Measurements from ENCODE around the gene PLEKHN1.
A peak's percentile ranks its signal among the peaks of the same experiment; 100 is the strongest.

Gene PLEKHN1

GRCh38 chr1:962381-963300 lies 3.6 kb upstream of the PLEKHN1 start:
- DNase-seq (ENCODE audit: low spot score), result no peak

GRCh38 chr1:963301-963651 lies 3.0 kb upstream of the PLEKHN1 start:
- no peak for DNase-seq (ENCODE audit: low spot score)

DNA sequence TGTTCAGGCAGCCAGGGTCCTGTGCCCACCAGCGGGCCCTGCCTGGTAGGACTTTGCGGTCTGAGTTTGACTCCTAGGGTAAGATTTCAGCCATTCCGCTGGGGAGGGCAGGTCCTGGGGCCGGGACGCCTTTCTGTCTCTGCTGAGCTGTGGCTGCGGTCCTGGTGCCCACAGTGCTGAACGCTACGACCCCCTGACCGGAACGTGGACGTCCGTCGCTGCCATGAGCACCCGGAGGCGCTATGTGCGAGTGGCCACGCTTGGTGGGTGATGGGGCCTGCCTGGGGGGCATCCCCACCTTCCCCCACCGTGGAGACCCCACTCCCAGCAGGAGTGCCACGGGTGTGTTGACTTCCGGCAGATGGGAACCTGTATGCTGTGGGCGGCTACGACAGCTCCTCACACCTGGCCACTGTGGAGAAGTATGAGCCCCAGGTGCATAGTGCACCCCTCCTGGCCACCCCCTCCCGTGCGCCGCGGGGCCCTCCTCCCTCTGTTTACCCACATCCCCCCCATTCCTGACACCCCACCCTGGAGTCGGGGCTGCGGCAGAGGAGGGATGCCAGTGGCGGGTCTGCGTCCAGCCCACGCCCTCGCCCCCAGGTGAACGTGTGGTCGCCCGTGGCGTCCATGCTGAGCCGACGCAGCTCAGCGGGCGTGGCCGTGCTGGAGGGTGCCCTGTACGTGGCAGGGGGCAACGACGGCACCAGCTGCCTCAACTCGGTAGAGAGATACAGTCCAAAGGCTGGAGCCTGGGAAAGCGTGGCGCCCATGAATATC lies 2.3 kb upstream of the PLEKHN1 start:
- DNase-seq (ENCODE audit: low spot score), result no peak

GRCh38 chr1:964691-965525 lies 1.4 kb upstream of the PLEKHN1 start:
- no peak for DNase-seq (ENCODE audit: low spot score)

GRCh38 chr1:965526-966134 lies 652 bp upstream of the PLEKHN1 start:
- no peak for DNase-seq (ENCODE audit: low spot score)

GRCh38 chr1:966704-967300 lies 520 bp downstream of the PLEKHN1 start:
- peak; percentile 80 for DNase-seq (ENCODE audit: low spot score)

DNA sequence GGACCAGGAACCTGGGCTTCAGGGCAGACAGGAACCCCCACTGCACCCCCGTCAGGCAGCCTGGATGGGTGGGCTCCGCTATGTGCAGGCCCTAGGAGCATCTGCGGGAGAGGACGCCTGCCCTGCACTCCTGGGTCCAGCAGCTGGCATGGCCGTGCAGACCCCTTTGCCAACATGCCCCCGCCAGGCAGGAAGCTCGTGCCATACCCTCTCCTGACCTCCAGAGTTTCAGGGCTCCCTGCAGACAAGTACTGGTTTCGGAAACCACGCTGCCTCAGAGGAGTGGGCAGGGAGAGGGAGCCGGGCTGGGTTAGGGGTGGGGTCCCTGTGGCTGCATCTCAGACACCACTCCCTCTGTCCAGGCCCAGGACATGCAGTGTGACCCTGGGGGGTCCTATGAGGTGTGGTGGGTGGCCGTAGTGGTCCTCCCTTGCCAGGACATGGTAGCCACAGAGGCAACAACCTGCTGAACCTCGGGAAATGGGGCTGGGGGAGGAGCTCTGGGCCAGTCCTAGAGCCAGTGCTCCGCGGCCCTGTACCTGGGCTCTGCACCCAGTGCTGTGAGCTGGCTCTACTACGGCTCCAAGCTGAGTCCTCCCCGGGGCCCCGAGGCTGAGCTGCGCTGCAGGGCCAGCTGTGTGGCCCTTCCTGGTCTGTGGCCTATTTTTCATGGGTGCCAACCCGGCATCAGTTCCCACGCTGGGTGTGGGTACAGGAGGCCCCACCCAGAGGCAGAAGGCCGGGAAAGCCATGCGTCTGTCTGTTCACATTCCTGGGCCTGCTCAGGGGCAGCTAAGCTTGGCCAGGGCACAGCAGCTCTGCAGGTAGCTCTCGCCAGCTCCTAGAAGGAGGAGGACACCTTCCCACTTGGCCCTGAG lies 1.4 kb downstream of the PLEKHN1 start:
- DNase-seq (ENCODE audit: low spot score), result no peak

DNA sequence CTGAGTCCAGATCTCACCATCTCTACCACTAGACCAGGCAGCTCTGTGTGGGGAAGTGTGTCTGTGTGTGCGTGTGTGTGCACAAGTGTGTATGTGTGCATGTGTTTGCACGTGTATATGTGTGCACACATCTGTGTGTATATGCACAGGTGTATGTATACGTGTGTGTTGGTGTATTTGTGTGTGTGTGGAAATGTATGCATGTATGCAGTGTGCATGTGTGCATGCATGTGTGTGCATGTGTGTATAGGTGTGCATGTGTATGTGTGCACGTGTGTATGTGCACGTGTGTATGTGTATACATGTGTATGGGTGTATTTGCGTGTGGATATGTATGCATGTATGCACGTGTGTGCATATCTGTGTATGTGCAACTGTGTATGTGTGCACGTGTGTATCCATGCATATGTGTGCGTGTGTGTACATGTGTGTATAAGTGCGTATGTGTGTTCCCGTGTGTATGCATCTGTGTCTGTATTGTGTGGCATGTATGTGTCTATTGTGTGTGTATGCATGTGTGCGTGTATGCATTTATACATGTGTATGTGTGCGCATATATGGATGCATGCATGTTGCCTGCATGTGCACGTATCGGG lies 3.1 kb downstream of the PLEKHN1 start:
- no peak for DNase-seq (ENCODE audit: low spot score)

- DNase-seq (ENCODE audit: low spot score), result no peak
These were observed 4.1 kb downstream of the PLEKHN1 start for GRCh38 chr1:970242-970972.

- no peak for DNase-seq (ENCODE audit: low spot score)
These were observed 4.9 kb downstream of the PLEKHN1 start for GRCh38 chr1:970973-971730.

GRCh38 chr1:971751-972506 lies 5.6 kb downstream of the PLEKHN1 start:
- no peak for DNase-seq (ENCODE audit: low spot score)

DNA sequence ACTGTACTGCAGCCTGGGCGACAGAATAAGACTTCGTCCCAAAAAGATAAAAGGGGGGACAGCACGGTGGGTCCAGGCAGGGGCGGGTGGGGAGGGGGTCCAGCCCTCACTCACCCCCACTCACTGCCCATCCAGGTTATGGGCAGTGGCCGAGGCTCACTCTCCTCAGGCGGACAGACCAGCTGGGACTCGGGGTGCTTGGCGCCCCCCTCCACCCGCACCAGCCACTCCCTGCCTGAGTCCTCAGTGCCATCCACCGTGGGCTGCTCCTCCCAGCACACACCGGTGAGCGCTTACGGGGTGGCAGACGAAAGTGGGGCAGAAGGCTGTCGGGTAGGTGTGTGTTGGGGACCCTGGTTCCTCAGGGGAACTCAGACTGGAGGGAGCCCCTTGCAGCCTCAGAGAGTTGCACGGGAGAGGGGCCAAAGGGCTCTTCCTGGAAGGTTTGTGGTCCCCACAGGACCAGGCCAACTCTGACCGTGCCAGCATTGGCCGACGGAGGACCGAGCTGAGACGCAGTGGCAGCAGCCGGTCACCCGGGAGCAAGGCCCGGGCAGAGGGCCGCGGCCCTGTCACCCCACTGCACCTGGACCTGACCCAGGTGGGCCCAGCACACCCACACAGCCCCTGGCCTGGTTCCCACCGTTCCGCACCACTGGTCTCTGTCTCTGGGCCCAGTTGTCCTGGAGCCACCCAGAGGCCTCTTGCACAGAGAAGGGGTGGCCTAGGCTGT lies 6.6 kb downstream of the PLEKHN1 start:
- no peak for DNase-seq (ENCODE audit: low spot score)

DNA sequence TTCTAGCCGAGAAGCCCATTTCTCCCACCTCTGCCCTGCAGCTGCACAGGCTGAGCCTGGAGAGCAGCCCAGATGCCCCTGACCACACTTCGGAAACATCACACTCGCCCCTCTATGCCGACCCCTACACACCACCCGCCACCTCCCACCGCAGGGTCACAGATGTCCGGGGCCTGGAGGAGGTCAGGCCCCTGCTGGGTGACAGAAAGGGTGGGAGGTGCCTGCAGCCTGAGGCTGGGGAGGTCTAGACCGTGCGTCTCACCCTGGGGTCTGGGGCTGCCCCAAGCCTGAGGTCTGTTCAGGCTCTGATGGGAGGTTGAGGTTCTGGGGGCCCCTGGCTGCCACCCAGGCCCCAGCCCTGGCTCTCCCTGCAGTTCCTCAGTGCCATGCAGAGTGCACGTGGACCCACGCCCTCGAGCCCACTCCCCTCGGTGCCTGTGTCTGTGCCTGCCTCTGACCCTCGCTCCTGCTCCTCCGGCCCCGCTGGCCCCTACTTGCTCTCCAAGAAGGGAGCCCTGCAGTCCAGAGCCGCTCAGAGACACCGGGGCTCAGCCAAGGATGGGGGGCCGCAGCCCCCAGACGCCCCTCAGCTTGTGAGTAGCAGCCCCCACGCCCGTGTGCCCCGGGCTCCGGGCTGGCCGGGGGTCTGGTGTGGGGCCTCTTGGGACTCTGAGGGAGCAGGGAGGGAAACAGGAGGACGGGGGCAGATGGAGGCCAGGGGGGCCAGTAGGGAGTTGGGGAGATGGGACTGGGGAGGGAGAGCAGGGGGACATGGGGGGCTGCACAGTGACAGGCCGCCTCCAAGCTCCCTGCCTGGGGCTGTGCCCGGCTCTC lies 7.4 kb downstream of the PLEKHN1 start:
- DNase-seq (ENCODE audit: low spot score), result no peak

GRCh38 chr1:974293-974640 lies 8.0 kb downstream of the PLEKHN1 start:
- no peak for DNase-seq (ENCODE audit: low spot score)

- DNase-seq (ENCODE audit: low spot score), result no peak
These were observed 8.5 kb downstream of the PLEKHN1 start for GRCh38 chr1:974687-975328.

DNA sequence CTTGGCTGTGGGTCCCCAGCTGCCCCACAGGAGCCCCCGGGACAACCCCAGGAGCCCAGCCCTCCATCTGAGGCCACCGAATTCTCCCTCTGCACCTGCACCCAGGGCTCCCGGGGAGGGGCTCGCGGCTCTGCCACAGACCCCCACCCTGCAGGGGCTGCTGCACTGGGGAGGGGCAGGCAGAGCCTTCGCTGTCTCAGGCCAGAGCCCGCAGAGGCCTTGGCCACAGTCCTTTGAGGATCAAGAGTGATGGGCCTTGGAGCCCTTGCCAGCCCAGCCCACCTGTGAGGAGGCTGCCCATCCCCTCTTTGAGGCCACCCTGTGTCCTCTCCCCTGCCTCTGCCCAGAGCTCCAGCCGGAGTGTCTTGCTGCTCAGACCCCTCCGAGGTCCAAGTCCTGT lies 9.1 kb downstream of the PLEKHN1 start:
- DNase-seq (ENCODE audit: low spot score), result no peak

Data from RKO (cell line).